Osteoblast (primary cell): ENCODE data around the gene RNF2. TPM values are rescaled to one million over a fixed set of nuclear protein-coding genes. Genes with fewer than 3 reads are reported as not detected.

Experiments used
- DNase-seq: peaks from one replicate; pipeline ENCODE4 v3.0.0; 2011; ENCODE audit warnings: low spot score, mixed read lengths; ENCODE audit not compliant: insufficient read length; ENCODE audit errors: missing footprints
- H2AFZ ChIP-seq: 2 replicates; pipeline ENCODE4 v1.6.0; 2011; ENCODE audit warnings: mild to moderate bottlenecking, low read length
- H3K27ac ChIP-seq: 2 replicates; pipeline ENCODE4 v1.5.1; 2011; ENCODE audit warnings: mild to moderate bottlenecking, low read depth, low read length, moderate library complexity
- H3K27me3 ChIP-seq: 2 replicates; pipeline ENCODE4 v1.6.0; 2012; ENCODE audit warnings: mild to moderate bottlenecking, control low read depth, inconsistent platforms, low read length, moderate library complexity; ENCODE audit not compliant: insufficient read depth
- H3K36me3 ChIP-seq: 2 replicates; pipeline ENCODE4 v1.5.1; 2011; ENCODE audit warnings: mild to moderate bottlenecking, low read length, control low read depth, moderate library complexity; ENCODE audit not compliant: insufficient read depth
- H3K4me1 ChIP-seq: 2 replicates; pipeline ENCODE4 v1.5.1; 2011; ENCODE audit warnings: mild to moderate bottlenecking, low read length, control low read depth, moderate library complexity; ENCODE audit not compliant: insufficient read depth
- H3K4me2 ChIP-seq: 2 replicates; pipeline ENCODE4 v1.6.0; 2011; ENCODE audit warnings: mild to moderate bottlenecking, low read length; ENCODE audit not compliant: insufficient read depth
- H3K4me3 ChIP-seq: fragments of 200-600 bp; sonication (generic); 3 replicates; pipeline ENCODE4 v1.5.1; 2012; ENCODE audit warnings: mild to moderate bottlenecking, low read length, inconsistent platforms; ENCODE audit not compliant: insufficient read depth
- H3K79me2 ChIP-seq: 2 replicates; pipeline ENCODE4 v1.6.0; 2012; ENCODE audit warnings: mild to moderate bottlenecking, low read length, control low read depth, inconsistent platforms; ENCODE audit not compliant: insufficient read depth
- H3K9me3 ChIP-seq: 2 replicates; pipeline ENCODE4 v1.5.1; 2011; ENCODE audit warnings: low read depth, low read length, control low read depth
- H4K20me1 ChIP-seq: 2 replicates; pipeline ENCODE4 v1.6.0; 2012; ENCODE audit warnings: mild to moderate bottlenecking, low read length, control low read depth; ENCODE audit not compliant: insufficient read depth
- total RNA-seq: library from RNA; depleted of rRNA; stranded (reverse); fragments of >200 nt; gene quantifications from 2 replicates; pipeline ENCODE4 v1.2.3, GENCODE V29; 2012
- TF ChIP-seq, protein P1 (sequence below): IDR thresholded peaks from 2 replicates; pipeline ENCODE4 v1.5.1; 2011; ENCODE audit warnings: mild to moderate bottlenecking, low read depth, low read length, moderate library complexity; ENCODE audit errors: extremely low read depth

Gene RNF2
- total RNA-seq, 1 donor: 20.3 TPM

DNA sequence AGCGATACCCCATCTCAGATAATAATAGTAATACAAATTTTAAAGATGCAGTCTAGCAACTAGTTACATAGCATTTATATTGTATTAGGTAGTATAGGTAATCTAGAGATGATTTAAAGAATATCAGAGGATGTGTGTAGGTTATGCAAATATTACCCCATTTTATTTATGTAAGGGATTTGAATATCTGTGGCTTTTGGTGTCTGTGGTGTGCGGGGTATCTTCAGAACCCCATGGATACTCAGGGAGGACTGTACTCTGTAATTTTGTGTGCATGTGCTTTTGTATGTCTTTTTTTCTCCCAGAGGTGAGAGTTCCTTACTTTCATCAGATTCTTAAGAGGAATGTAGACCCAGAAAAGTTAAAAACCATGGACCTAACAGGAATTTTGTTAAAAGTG is 12.8 kb downstream of the RNF2 start:
- no peak overlapping the region for H2AFZ ChIP-seq
- no peaks in the 10 kb centered on the region for H3K27me3 ChIP-seq
- H3K36me3 ChIP-seq: no peaks in the 10 kb centered on the region
- peaks cover 74% of the 10 kb centered on the region for H3K79me2 ChIP-seq
- TF ChIP-seq, protein P1, sequence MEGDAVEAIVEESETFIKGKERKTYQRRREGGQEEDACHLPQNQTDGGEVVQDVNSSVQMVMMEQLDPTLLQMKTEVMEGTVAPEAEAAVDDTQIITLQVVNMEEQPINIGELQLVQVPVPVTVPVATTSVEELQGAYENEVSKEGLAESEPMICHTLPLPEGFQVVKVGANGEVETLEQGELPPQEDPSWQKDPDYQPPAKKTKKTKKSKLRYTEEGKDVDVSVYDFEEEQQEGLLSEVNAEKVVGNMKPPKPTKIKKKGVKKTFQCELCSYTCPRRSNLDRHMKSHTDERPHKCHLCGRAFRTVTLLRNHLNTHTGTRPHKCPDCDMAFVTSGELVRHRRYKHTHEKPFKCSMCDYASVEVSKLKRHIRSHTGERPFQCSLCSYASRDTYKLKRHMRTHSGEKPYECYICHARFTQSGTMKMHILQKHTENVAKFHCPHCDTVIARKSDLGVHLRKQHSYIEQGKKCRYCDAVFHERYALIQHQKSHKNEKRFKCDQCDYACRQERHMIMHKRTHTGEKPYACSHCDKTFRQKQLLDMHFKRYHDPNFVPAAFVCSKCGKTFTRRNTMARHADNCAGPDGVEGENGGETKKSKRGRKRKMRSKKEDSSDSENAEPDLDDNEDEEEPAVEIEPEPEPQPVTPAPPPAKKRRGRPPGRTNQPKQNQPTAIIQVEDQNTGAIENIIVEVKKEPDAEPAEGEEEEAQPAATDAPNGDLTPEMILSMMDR: no peak
- peaks cover 13% of the 10 kb centered on the region for H4K20me1 ChIP-seq
- no peak overlapping the region for H3K4me2 ChIP-seq
- no peak overlapping the region for H3K27ac ChIP-seq
- H3K4me3 ChIP-seq: no peak overlapping the region
- H3K9me3 ChIP-seq: no peaks in the 10 kb centered on the region
- DNase-seq: no peak
- peaks cover 3% of the 10 kb centered on the region for H3K4me1 ChIP-seq

DNA sequence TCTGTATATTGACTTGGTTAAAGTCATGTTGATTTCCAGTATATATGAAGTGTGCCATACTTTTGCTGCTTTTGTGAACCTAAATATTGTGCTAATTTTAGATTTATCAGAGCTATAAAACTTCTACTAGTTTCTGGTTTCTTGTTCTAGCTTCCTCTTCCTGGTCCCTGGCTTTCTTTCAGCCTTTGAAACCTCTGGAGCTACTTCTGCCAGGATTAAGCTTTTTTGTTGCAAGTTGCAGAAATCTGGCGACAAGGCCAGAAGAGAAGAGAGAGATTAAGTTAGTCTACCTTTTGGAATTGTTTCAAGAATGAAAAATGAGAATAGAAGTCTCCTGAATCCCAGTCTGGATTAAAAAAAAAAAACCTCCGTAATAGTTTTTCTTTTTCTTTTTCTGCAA is 13.5 kb downstream of the RNF2 start:
- Histone ChIP-seq H3K27me3 (no peaks in the 10 kb centered on the region), H4K20me1 (peaks cover 17% of the 10 kb centered on the region)

DNA sequence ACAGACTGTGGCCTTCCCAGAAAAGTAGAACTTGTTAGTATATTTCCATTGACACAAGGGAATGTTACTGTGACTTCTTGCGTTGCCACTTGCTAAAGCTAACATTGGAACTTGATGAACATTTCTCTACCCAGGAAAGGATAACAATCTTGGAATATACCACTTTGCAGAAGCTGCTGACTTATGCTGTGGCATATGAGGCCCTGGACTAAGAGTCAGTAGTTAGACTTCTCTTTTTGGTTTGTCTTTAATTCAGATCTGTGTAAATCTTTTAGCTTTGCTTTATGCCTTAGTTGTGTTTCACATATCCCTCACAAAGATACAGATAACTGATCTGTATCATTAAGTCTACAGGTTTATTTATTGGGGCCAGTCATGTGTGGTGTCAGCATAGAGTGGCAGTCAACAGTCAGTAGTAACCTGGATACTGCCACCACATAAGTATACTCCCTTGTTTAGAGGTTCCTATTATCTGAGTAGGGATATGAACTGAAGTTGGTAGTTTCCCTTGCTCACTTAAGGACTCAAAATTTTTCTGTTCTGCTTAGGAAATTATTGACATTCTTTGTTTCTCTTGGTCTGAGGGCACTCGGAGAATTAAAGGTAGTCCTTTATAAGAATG is 14.7 kb downstream of the RNF2 start:
- Histone ChIP-seq H3K9me3 (no peaks in the 10 kb centered on the region), H3K79me2 (peaks cover 72% of the 10 kb centered on the region), H3K27me3 (no peaks in the 10 kb centered on the region), H3K4me1 (peaks cover 3% of the 10 kb centered on the region), H3K4me3 (no peak overlapping the region), H3K4me2 (no peak overlapping the region), H3K36me3 (no peaks in the 10 kb centered on the region), H4K20me1 (peaks cover 11% of the 10 kb centered on the region), H2AFZ (no peak overlapping the region), H3K27ac (no peak overlapping the region)
- no peak for DNase-seq
- TF ChIP-seq, protein P1: no peak

More for the DNA sequence above, 13.5 kb downstream of the RNF2 start:
- no peak overlapping the region for H3K27ac ChIP-seq
- H3K4me3 ChIP-seq: no peak overlapping the region
- peaks cover 3% of the 10 kb centered on the region for H3K4me1 ChIP-seq
- H3K79me2 ChIP-seq: peaks cover 74% of the 10 kb centered on the region
- H3K4me2 ChIP-seq: no peak overlapping the region
- DNase-seq: no peak
- TF ChIP-seq, protein P1: no peak
- H3K36me3 ChIP-seq: no peaks in the 10 kb centered on the region
- H3K9me3 ChIP-seq: no peaks in the 10 kb centered on the region
- no peak overlapping the region for H2AFZ ChIP-seq

DNA sequence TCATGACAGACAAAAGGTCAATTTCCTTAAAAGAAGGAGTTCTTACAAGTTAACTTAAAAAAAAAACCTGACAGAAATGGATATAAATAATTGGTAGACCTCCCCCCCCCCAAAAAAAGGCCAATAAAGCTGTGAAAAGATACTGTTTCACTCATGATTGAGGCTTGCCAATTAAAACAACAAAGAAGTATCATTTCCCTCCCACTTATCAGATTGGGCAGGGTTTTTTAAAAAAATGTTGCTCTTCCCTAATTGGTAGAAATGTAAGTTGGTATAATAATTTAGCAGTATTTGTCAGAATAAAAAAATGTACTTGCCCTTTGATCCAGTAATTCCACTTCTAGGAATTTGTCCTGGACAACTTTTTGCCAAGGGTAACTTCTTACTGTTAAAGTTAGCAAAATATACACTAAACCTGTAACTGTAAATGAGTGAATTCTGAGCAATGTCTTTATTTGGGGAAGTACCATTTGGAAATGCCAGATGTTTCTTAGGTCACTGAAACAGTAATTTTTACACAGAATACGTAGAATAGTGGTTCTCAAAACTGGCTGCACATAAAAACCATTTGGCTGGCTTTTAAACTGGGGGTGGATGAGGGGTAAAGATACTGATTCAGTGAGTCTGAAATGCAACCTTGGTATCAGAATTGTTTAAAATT is 17.5 kb downstream of the RNF2 start:
- peaks cover 74% of the 10 kb centered on the region for H3K79me2 ChIP-seq

More for the DNA sequence above, 17.5 kb downstream of the RNF2 start:
- no peak overlapping the region for H3K4me3 ChIP-seq
- no peak overlapping the region for H3K27ac ChIP-seq
- no peak overlapping the region for H3K4me2 ChIP-seq
- no peak overlapping the region for H2AFZ ChIP-seq
- no peaks in the 10 kb centered on the region for H3K36me3 ChIP-seq
- no peaks in the 10 kb centered on the region for H3K9me3 ChIP-seq
- H4K20me1 ChIP-seq: peaks cover 11% of the 10 kb centered on the region
- no peak for DNase-seq
- no peaks in the 10 kb centered on the region for H3K27me3 ChIP-seq
- peaks cover 3% of the 10 kb centered on the region for H3K4me1 ChIP-seq
- TF ChIP-seq, protein P1: no peak
